ENCODE data around the gene YLPM1.
A peak's percentile ranks its signal among the peaks of the same experiment; 100 is the strongest.

The YLPM1 gene

GRCh38 chr14:74841230-74842207, 78.4 kb downstream of the YLPM1 start:
- DNase-seq = no peak

DNA sequence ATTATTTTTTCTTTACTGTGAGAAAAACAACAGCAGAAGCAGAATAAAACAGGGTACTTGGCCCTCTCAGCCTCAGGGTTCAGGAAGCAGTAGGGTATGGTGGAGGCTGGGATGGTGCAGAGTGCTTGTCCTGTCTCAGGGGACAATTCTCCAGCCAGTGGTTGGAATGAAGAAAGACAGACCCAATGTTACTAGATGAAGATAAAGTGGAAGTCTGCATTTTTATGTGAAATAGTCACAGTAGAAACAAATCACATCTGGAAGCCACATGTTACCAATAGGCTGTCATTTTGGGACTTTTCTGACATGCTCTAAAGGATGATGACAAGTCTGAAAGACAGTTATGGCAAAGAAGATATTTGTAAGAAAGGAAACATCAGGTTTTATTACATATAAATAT, 80.5 kb downstream of the YLPM1 start:
- DNase-seq = no peak

GRCh38 chr14:74846168-74846567, 83.1 kb downstream of the YLPM1 start:
- no peak for DNase-seq

GRCh38 chr14:74846968-74847665, 84.0 kb downstream of the YLPM1 start:
- peak; percentile 31 for DNase-seq

- DNase-seq = no peak
These were observed 85.7 kb downstream of the YLPM1 start for GRCh38 chr14:74848768-74849167.

GRCh38 chr14:74852922-74853530, 89.9 kb downstream of the YLPM1 start:
- DNase-seq = no peak

DNA sequence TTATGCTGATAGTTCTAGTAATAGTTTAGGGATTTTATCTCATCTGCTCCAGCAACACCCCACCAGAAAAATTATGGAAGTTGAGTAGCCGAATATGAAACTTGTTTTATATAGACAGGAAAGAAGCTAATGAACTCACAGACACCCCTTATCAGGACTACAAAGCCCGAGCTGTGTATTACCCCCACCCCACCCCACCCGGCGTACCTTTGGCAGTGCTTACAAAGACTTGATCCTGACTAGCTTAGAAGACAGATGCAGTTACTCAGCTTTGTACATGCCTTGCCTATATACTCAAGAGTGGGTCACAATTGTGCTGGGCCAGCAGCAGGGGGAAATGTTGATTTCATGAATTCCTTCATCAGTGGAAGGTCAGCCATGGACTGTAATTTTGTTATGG, 90.5 kb downstream of the YLPM1 start:
- DNase-seq = peak; percentile 47

DNA sequence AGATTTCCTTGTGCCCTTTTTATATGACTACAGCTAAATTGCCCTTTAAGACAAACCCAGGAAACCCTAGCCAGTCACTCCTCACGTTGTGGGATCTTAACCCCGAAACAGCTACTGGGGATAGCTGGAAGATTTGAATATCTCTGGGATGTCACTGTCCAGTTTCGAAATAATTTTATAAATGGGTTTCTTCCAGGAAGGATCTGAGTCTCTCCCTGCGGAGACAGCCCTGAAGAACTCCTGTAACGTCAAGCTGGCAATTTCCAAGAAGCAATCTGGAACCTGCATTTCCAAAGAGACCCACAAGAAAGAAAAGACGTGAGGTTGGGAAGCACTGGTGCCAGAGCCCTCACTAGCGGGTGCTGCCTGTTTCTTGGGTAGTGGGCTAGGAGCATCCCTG, 91.9 kb downstream of the YLPM1 start:
- DNase-seq = no peak

DNA sequence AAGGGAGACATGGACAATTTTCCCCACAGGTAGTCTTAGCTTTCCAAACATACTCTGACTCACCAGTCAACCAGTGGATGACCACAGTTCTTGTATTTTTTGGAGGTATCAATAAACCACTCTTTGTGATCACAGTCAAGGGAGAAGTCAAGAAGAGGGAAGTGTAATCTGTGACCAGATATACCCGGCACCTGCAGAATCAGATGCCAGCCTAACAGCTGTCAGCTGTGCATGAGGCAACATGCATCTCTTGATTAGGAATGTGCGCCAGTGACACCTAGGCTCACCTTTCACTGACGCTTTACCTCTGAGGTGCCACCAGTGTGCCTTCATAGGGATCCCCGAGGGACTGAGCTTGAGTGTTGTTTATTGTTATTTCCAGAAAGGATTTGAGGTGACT, 92.8 kb downstream of the YLPM1 start:
- no peak for DNase-seq

- no peak for DNase-seq
These were observed 93.2 kb downstream of the YLPM1 start for GRCh38 chr14:74856366-74856765.

DNA sequence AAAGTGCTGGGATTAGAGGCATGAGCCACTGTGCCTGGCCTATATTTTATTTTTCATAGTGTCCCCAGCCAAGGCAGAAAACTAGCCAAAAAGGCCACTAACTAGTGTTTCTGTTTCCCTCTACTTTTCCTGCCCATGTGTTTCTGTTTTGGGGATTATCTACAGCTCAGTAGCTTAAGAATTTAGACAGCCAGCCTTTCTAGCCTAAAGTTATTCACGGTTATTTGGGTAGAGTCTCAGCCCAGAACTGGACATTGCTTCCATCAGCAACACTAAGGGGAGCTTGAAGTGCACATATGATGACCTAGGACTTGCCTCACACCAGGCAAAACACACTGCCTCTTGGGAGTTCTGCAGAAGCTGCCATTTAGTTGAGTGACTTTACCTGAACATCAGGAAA, 94.9 kb downstream of the YLPM1 start:
- no peak for DNase-seq

- no peak for DNase-seq
These were observed 96.8 kb downstream of the YLPM1 start for GRCh38 chr14:74859757-74860552.

GRCh38 chr14:74860899-74861733, 98.0 kb downstream of the YLPM1 start:
- DNase-seq = peak; percentile 89

DNA sequence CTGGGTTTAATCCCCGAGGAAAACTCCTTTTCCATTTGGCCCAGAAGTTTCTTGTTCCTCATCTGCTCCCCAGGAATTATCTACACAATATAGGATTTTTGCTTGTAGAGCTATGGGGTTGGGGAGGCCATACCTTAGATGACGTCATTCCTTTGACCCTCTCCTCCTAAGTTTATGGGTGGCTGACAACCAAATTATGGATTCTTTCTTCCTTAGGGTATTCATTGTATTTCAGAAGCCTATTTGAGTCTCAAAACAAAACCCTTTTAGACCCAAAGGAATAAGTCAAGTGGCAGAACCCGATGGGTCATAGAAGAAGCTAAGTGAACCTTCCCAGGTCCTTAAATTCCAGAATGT, 98.6 kb downstream of the YLPM1 start:
- DNase-seq = no peak

GRCh38 chr14:74863274-74863673, 100.2 kb downstream of the YLPM1 start:
- DNase-seq = no peak

- DNase-seq = peak; percentile 56
These were observed 101.1 kb downstream of the YLPM1 start for GRCh38 chr14:74864198-74864597.

DNA sequence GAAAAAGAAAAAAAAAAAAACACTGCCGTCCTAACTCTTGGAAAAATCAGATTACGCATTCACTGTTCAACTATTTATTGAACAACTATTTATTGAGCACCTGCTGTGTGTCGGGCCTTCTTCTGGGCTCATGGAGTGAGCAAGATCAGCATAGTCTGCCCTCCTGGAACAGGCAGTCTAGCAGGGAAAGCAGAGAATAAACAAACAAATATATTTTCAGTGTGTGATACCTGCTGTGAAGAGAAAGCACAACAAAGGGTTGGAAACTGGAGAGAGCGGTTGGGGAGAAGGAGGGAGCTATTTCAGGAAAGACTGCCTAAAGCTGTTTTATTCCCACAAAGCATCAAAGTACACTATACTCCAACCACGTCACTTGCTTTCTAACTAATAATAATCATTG, 102.0 kb downstream of the YLPM1 start:
- no peak for DNase-seq

- DNase-seq = no peak
These were observed 103.7 kb downstream of the YLPM1 start for GRCh38 chr14:74866708-74867389.

- DNase-seq = no peak
These were observed 104.6 kb downstream of the YLPM1 start for GRCh38 chr14:74867673-74868072.

- no peak for DNase-seq
These were observed 105.6 kb downstream of the YLPM1 start for GRCh38 chr14:74868739-74869138.

GRCh38 chr14:74871819-74872218, 108.7 kb downstream of the YLPM1 start:
- DNase-seq = no peak
